ENCODE data around the gene MDK.
"Not testable (repeated sequence)": the region's sequence is repeated elsewhere in the genome, so short reads cannot be mapped to it uniquely, and the experiment has no call there.

Gene MDK

GRCh38 chr11:46366661-46367161 lies 14.8 kb upstream of the MDK start:
- Histone ChIP-seq H3K4me2 (peak overlapping the region; percentile 63 to 100 (median 96)), H3K4me3 (peak overlapping the region in 1 of 10 experiments; percentile 22; a peak in 1 of 20 replicates), H4K20me1 (peaks cover 76 to 98% (median 85%) of the 10 kb centered on the region in 11 experiments), H3K9me3 (replicated peaks in 1 of 11) (no peaks in the 10 kb centered on the region), H3K4me1 (peaks cover 56 to 81% (median 73%) of the 10 kb centered on the region in 10 experiments), H3K9ac (peak overlapping the region; percentile 21 to 85 (median 57); a peak in 18 of 22 replicates), H3K27me3 (no peaks in the 10 kb centered on the region), H3K27ac (peak overlapping the region in 9 of 11 experiments; percentile 17 to 60 (median 43); a peak in 16 of 22 replicates), H3K36me3 (peaks cover 42 to 93% (median 59%) of the 10 kb centered on the region in 11 experiments)
- TF ChIP-seq Cebpa-rat (IDR thresholded peaks at IDR 0.05) = no peak

- no peaks in the 10 kb centered on the region for H3K27me3 ChIP-seq
- H3K9ac ChIP-seq = peak overlapping the region; percentile 21 to 85 (median 57); a peak in 17 of 22 replicates
- peak overlapping the region; percentile 63 to 100 (median 96) for H3K4me2 ChIP-seq
- peaks cover 49 to 95% (median 65%) of the 10 kb centered on the region in 11 experiments for H3K36me3 ChIP-seq
- no peak for TF ChIP-seq Cebpa-rat (IDR thresholded peaks at IDR 0.05)
- H4K20me1 ChIP-seq = peaks cover 69 to 98% (median 78%) of the 10 kb centered on the region in 11 experiments
- no peaks in the 10 kb centered on the region for H3K9me3 ChIP-seq (replicated peaks in 1 of 11)
- H3K27ac ChIP-seq = peak overlapping the region in 9 of 11 experiments; percentile 17 to 60 (median 43); a peak in 17 of 22 replicates
- H3K4me1 ChIP-seq = peaks cover 50 to 74% (median 66%) of the 10 kb centered on the region in 10 experiments
- peak overlapping the region in 1 of 10 experiments; percentile 22; a peak in 1 of 20 replicates for H3K4me3 ChIP-seq
These were observed 14.1 kb upstream of the MDK start for GRCh38 chr11:46367244-46367915.

- Histone ChIP-seq H3K27me3 (no peaks in the 10 kb centered on the region), H3K9ac (peak overlapping the region in 4 of 11 experiments; percentile 27 to 56 (median 50); a peak in 6 of 22 replicates), H3K4me3 (no peak overlapping the region), H4K20me1 (peaks cover 67 to 98% (median 73%) of the 10 kb centered on the region in 11 experiments), H3K4me2 (peak overlapping the region in 10 of 11 experiments; percentile 4 to 75 (median 66); a peak in 14 of 22 replicates), H3K36me3 (peaks cover 53 to 95% (median 71%) of the 10 kb centered on the region in 11 experiments), H3K27ac (peak overlapping the region in 4 of 11 experiments; percentile 7 to 55 (median 14); a peak in 4 of 22 replicates), H3K9me3 (replicated peaks in 1 of 11) (no peaks in the 10 kb centered on the region), H3K4me1 (peaks cover 44 to 69% (median 61%) of the 10 kb centered on the region in 10 experiments)
- no peak for TF ChIP-seq Cebpa-rat (IDR thresholded peaks at IDR 0.05)
These were observed 13.6 kb upstream of the MDK start for GRCh38 chr11:46367916-46368267.

DNA sequence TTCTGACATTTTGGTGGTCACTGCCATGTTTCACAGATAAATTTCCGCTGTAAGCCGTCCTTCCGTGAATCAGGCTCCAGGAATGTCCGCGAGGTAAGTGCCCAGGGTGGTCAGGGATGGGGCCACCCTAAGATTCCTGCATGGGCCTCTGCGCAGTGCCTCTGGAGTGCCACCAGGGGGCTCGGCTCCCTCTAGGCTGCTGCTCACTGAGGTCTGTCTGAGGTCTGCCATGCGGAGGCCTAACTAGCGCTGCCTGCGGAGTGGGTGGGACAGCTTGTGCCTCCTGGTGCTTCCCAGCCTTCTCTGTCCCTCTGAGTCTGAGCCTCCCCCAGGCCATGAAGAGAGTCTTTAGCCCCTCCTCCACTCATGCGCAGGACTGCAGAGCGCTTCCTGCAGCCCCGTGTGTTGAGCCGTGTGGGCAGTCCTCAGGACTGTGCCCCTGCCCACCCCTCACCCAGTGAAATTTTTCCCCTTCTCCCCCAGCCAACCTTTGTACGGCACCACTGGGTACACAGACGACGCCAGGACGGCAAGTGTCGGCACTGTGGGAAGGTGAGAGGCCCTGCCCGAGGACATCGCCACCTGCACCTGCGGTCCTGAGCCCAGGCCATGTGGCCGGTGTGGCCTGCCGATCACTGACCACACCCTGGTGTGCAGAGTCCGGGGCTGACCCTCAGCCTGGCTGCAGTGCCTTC lies 11.9 kb upstream of the MDK start:
- Histone ChIP-seq H3K27me3 (no peaks in the 10 kb centered on the region), H3K9ac (peak overlapping the region in 2 of 11 experiments; percentile 21 to 37; a peak in 2 of 22 replicates), H3K4me3 (no peak overlapping the region), H3K9me3 (replicated peaks in 1 of 11) (no peaks in the 10 kb centered on the region), H3K4me1 (peaks cover 27 to 52% (median 44%) of the 10 kb centered on the region in 10 experiments), H4K20me1 (peaks cover 49 to 94% (median 62%) of the 10 kb centered on the region in 11 experiments), H3K4me2 (peak overlapping the region in 1 of 11 experiments; percentile 12; a peak in 1 of 22 replicates), H3K36me3 (peaks cover 59 to 95% (median 77%) of the 10 kb centered on the region in 11 experiments), H3K27ac (no peak overlapping the region)
- no peak for TF ChIP-seq Cebpa-rat (IDR thresholded peaks at IDR 0.05)

DNA sequence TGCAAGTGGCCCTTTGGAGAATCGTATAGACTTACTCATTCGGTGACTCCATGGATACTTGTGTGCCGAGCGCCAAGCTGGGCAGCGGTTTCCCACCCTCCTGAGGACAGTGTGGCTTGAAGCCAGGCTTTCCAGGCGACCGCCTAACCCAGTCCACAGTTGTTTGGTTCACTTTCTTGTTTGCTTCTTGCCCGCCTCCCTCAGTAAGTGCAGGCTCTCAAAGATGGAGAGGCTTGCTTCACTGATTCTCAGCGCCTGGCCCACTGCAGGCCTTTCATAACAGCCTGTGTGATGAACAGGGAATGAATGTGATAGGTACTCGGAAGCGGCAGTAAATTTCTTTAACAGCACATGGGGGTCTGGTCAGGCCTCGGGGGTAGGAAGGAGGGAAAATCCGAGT lies 11.2 kb upstream of the MDK start:
- Histone ChIP-seq H3K4me2 (no peak overlapping the region), H3K4me1 (peaks cover 21 to 45% (median 37%) of the 10 kb centered on the region in 10 experiments), H3K4me3 (no peak overlapping the region), H3K9ac (no peak overlapping the region), H3K27me3 (no peaks in the 10 kb centered on the region), H4K20me1 (peaks cover 43 to 94% (median 56%) of the 10 kb centered on the region in 11 experiments), H3K36me3 (peaks cover 65 to 95% (median 79%) of the 10 kb centered on the region in 11 experiments), H3K9me3 (replicated peaks in 1 of 11) (no peaks in the 10 kb centered on the region), H3K27ac (no peak overlapping the region)
- TF ChIP-seq Cebpa-rat (IDR thresholded peaks at IDR 0.05) = no peak

DNA sequence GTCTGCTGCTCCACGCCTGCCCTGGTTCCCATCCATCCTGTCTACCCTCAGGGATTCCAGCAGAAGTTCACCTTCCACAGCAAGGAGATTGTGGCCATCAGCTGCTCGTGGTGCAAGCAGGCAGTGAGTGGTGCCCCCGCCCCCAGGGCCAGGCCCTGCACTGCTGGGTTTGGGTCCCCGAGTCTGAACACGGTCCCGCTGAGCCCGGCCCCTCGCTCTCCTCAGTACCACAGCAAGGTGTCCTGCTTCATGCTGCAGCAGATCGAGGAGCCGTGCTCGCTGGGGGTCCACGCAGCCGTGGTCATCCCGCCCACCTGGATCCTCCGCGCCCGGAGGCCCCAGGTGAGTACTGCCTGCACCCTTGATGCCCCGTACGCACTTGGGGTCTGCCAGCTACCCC lies 10.2 kb upstream of the MDK start:
- H3K36me3 ChIP-seq = peaks cover 76 to 96% (median 88%) of the 10 kb centered on the region in 11 experiments

GRCh38 chr11:46372086-46372485 lies 9.4 kb upstream of the MDK start:
- H3K9ac ChIP-seq = no peak overlapping the region; a peak in 2 of 22 replicates
- no peak overlapping the region for H3K27ac ChIP-seq
- peaks cover 83 to 96% (median 93%) of the 10 kb centered on the region in 11 experiments for H3K36me3 ChIP-seq
- no peak overlapping the region for H3K4me2 ChIP-seq
- H3K27me3 ChIP-seq = no peaks in the 10 kb centered on the region
- peaks cover 2 to 27% (median 19%) of the 10 kb centered on the region in 10 experiments for H3K4me1 ChIP-seq
- H4K20me1 ChIP-seq = peaks cover 25 to 94% (median 38%) of the 10 kb centered on the region in 11 experiments
- no peaks in the 10 kb centered on the region for H3K9me3 ChIP-seq (replicated peaks in 1 of 11)
- H3K4me3 ChIP-seq = no peak overlapping the region
- TF ChIP-seq Cebpa-rat (IDR thresholded peaks at IDR 0.05) = no peak

More for the DNA sequence above, 10.2 kb upstream of the MDK start:
- Histone ChIP-seq H3K4me1 (peaks cover 11 to 35% (median 27%) of the 10 kb centered on the region in 10 experiments), H4K20me1 (peaks cover 33 to 94% (median 46%) of the 10 kb centered on the region in 11 experiments), H3K9ac (peak overlapping the region in 1 of 11 experiments; percentile 10; a peak in 1 of 22 replicates)
- H3K9me3 ChIP-seq (replicated peaks in 1 of 11); H3K4me2 ChIP-seq; H3K27me3 ChIP-seq; H3K27ac ChIP-seq; H3K4me3 ChIP-seq: not testable (repeated sequence)

GRCh38 chr11:46372501-46372900 lies 9.0 kb upstream of the MDK start:
- H3K4me3 ChIP-seq; H3K27ac ChIP-seq; H3K9me3 ChIP-seq (replicated peaks in 1 of 11); H3K27me3 ChIP-seq; H3K9ac ChIP-seq; H3K4me2 ChIP-seq: not testable (repeated sequence)
- peaks cover 22 to 96% (median 36%) of the 10 kb centered on the region in 11 experiments; a peak in 20 of 22 replicates for H4K20me1 ChIP-seq
- peaks cover 0 to 24% (median 16%) of the 10 kb centered on the region in 10 experiments; a peak in 16 of 20 replicates for H3K4me1 ChIP-seq
- peaks cover 87 to 99% (median 97%) of the 10 kb centered on the region in 11 experiments for H3K36me3 ChIP-seq

Data from BLaER1 treated with 17β-estradiol and CSF1 and Interleukin-3, amounts not matched to agents 10 nM and 100 nM (cell line).